Measurements from ENCODE around the gene RGS6.

RGS6 gene

GRCh38 chr14:71952381-71953363 lies 20.4 kb downstream of the RGS6 start:
- no peak for DNase-seq

DNA sequence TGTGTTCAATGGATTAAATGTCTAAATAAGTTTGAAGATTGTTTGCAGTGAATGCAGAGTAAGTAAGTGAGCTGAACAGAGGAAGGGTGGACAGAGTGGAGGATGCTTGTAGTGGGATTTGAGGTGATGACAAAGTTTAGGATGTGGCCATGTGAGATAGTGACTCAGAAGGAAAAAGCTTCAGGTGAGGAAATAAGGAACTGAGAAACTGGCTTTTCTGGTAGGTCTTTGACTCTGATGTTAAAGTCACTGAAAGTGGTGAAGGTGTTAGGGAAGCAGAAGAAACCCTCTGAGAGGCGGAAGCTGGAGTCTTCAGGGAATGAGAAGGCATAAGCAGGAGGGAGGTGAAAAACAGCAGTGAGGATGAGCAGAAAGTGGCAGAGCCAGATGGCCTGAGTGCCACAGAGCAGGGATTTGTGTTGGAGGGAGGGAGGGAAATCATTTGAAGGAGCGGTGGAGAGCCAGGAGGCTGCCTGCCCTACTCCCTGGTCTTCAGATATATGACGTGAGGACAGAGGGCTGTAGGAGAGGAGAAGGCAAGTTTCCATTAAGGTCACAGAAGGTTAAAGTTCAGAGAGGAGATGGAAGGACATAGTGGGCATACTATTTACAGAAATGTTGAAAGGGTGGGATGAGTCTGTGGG lies 24.8 kb downstream of the RGS6 start:
- no peak for DNase-seq

- no peak for DNase-seq
Observed at GRCh38 chr14:71959055-71959454, 26.8 kb downstream of the RGS6 start.

DNA sequence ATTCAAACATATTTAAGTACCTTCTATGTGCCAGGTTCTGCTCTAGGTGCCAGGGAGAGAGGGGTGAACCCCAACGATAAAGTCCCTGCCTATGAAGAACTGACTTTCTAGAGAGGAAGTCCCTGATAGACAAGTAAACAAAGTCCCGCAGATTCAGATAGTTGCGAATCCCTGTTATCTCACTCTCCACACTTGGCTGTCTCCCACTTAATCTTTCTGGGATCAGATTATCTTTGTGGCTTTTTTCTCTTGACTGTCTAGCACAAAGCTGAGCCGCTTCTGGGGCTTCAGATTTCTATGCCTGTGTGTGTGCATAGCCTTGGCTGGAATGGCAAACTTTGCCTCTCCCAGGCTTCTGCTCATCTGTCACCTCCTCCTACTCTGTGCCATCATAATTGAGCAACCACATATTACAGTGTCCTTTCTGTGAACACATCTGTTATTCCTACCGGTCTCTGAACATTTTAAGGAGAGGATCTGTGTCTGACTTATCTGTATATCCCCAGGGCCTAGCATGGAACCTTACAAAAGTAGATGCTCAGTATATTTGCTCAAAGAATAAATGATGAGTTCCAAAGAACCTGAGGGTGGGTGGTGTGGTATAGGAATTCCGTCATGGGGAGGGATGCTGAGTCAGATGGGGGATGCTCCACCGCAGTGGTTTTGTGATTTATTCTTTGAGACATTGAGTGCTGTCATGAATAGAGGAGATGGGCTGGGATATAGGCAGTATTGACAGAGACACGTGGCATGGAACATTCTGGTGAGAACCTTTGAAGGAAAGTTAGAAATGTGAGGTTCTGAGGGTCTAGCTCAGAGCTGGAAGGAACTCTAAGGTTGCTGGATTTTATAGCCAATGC lies 28.5 kb downstream of the RGS6 start:
- no peak for DNase-seq

DNA sequence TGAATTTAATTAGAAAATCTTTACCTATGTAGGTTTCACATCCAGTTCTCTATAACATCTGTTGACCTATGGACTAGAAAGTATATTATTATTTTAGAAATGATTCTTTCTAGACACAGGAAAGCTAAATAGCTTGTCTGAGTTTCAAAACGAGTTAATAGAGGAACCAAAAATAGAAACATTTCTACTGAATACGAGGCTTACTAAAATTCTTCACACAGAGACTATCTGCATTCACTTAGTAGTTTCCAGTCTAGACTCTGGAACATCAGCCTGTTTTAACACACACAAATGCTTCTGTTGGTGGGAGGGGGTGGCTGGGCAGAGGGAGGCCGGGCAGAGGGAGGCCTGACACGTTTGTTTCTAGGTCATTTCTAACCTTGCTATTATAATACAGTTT lies 29.7 kb downstream of the RGS6 start:
- no peak for DNase-seq

DNA sequence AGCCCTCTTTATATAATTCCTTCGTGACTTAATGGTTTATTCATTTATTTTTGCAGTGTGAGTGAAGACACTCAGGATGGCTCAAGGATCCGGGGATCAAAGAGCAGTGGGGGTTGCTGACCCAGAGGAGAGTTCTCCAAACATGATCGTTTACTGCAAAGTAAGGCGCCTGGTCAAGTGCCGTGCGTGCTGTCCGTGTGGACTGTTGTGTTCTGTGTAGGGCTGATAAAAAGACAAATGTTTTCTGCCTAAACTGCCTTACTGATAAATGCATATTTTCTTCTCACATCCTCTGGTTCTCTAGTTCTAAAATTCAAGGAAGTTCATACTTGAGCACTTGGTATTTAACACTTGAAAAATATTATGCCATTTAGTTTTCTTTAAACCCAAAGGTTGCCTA lies 32.5 kb downstream of the RGS6 start:
- DNase-seq, result no peak

DNA sequence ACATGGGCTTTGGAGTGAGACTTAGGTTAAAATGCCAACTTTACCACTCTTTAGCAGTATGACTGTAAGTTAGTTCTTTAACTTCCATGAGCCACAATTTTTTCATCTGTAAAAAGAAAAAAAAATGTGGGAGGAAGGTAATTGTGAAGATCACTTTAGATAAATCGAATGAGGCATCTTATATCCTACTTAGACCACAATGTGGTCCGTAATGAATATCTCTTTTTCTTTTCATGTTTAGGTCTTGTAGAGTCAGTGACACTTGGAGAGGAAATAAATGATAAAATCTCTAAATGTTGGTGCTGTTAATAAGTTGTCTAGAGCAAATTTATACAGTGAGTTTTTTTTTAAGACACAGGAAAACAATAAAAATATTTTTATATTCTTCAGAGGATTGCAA lies 34.3 kb downstream of the RGS6 start:
- no peak for DNase-seq

DNA sequence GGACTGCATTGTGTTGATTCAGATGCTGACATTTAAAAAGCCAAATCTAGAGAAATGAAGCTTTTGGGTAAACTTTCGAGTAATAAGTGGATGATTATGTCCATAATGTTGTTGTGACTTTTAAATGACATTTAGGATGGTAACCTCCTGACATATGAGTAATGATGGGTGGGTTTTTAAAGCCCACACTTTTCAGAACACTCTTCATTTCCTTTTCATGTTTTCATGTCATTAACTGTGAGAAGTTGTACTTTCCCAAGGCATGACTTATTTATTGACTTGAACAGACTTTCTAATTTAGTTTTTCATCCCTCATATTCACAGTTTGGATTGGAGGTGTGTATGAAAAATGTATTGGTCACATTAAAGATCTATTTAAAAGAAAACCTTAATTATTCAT lies 35.5 kb downstream of the RGS6 start:
- no peak for DNase-seq

DNA sequence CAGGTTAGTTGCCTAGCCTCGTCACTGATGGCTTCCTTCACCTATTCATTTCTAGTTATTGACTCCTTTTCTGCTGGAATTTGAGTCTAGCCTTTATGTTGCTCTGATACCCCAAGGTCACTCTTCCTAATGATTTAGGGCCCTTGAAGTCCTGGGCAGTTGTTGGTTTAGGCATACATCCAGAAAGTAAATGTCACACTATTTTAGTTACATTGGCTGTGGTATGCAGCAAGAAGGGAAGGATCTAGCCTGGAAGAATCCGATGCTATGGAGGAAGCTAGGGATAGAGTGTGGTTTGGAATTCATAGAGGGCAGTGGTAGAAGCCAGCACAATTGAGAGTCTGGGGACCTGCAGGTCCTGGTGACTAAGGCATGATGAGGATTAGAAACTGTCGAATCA lies 38.0 kb downstream of the RGS6 start:
- no peak for DNase-seq

- no peak for DNase-seq
Observed at GRCh38 chr14:71985538-71986189, 53.4 kb downstream of the RGS6 start.

GRCh38 chr14:71988476-71988875 lies 56.2 kb downstream of the RGS6 start:
- no peak for DNase-seq

DNA sequence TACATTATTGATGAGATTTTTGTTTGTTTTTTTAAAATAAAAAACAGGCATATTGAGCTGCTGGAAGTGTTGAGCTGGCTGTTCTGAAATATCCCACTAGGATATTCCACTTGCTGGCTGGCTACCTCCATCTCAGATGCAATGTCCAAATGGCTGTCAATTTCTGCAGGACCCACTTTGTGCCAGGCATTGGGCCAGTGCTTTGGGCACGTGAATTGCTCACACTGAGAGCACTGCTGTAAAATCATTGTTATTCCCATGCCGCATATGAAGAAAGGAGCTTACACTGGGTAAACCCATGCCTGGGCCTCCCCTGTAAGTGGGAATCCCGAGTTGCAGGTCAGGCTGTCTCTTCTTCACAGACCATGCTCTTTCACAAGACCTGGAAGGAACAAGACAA lies 56.7 kb downstream of the RGS6 start:
- no peak for DNase-seq

DNA sequence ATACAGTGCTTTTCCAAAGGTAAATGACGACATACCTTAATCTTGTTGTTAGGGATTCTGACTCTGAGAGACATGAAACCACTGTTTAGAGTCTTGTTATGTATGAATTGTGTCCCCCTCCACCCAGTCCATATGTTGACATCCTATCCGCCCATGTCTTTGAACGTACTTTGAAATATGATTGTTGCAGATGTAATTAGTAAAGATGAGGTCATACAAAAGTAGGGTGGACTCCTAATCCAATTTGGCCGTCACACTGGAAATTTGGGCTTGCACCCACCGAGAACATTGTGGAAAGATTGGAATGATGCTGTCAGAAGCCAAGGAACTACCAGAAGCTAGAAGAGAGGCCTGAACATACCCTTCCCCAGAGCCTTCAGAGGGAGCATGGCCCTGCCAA lies 62.2 kb downstream of the RGS6 start:
- DNase-seq, result no peak

DNA sequence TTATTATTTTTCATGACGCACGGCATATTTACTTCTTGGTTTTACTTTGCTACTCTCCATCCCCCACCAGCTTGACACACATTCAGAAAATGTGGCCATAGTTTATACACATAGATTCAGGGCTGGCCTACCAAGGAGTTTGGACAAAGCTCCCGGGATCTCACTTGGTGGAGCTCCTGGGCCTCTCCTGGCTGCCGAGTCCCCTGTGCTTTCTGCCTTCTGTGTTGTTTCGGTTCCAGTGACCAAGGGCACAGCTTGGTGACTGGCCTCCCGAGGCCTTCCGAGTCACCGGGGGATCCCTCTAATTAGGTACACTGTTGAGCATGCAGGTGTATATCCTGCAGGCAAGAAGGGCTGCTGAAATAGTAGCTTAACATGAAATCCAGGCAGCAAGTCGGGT lies 63.5 kb downstream of the RGS6 start:
- DNase-seq, result no peak

DNA sequence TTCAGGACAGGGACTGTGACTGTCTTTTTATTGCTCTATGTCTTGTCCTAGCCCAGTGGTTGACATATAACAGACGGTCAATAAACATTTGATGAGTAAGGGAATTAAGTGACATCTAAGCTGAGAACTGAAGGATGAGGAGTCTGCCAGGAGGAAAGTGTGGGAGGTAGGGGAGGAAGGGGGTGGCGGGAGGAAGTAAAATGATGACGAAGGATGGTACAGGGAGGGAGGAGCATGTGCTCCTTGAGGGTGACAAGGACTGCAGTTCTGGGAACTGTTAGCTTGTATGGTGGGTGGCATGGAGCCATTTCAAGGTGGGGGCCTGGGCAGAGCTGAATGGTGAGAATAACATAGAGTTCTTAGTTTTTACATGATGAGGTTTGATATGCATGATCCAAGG lies 64.4 kb downstream of the RGS6 start:
- no peak for DNase-seq

GRCh38 chr14:72000907-72001306 lies 68.7 kb downstream of the RGS6 start:
- DNase-seq, result no peak

DNA sequence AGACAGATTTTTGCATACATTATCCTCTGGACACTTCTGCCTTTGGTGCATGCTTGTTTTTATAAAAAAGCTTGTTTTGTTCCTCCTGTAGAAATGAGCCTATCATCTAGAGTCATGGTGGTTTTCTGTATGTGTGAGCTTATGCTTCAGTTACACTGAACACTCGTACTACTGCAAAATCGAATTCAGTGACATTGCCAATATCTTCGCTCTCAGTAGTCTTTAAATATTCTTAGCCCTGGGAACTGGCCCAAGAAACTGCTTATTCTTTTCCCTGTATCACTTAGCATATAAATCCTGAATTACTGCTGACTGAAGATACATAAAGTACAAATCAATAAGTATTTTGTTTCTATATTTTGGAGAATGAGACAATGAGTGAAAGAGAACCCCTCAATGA lies 70.5 kb downstream of the RGS6 start:
- DNase-seq, result no peak

GRCh38 chr14:72008666-72009065 lies 76.4 kb downstream of the RGS6 start:
- no peak for DNase-seq

- DNase-seq, result no peak
Observed at GRCh38 chr14:72010474-72010873, 78.2 kb downstream of the RGS6 start.

- no peak for DNase-seq
Observed at GRCh38 chr14:72013721-72014345, 81.6 kb downstream of the RGS6 start.

DNA sequence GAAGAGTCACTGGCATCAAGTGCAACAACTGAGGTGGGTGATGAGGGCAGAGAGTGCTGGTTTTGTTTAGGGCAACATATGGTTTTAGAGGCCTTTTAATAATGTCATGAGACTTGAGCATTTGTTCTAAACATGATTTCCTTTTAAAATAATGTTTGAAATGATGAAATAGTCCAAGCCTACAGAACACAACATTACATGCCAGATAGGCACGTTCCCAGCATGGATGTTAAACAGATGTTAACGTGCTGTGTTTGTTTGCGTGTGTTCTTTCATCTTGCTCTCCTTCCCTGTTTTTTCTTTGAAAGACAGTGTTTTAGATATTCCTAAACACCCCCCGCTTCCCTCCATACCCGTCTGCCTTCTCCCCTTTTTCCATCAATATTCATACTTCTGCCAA lies 82.3 kb downstream of the RGS6 start:
- no peak for DNase-seq

- no peak for DNase-seq
Observed at GRCh38 chr14:72017290-72017689, 85.1 kb downstream of the RGS6 start.

Data from AML-193 (cell line).